Left ventricle myocardium inferior (tissue), 1 donor: Measurements from ENCODE around the gene NBPF1. TPM values are rescaled to one million over a fixed set of nuclear protein-coding genes. Genes with fewer than 3 reads are reported as not detected.
"Not testable (repeated sequence)": the region's sequence is repeated elsewhere in the genome, so short reads cannot be mapped to it uniquely, and the experiment has no call there.

Experiments used
- DNase-seq: peaks from one replicate; pipeline ENCODE4 v3.0.0-alpha.2; 2020
- H3K27ac ChIP-seq: fragments of 200-600 bp; replicated peaks from 2 replicates; pipeline ENCODE4 v1.8.0; 2021
- H3K27me3 ChIP-seq: fragments of 200-600 bp; 2 replicates; pipeline ENCODE4 v1.8.0; 2021; ENCODE audit warnings: low read depth
- H3K36me3 ChIP-seq: fragments of 200-600 bp; 2 replicates; pipeline ENCODE4 v1.8.0; 2021
- H3K4me1 ChIP-seq: fragments of 200-600 bp; 2 replicates; pipeline ENCODE4 v1.8.0; 2021
- H3K4me3 ChIP-seq: fragments of 200-600 bp; 2 replicates; pipeline ENCODE4 v1.8.0; 2021; ENCODE audit warnings: mild to moderate bottlenecking, moderate library complexity
- H3K9me3 ChIP-seq: fragments of 200-600 bp; replicated peaks from 2 replicates; pipeline ENCODE4 v1.8.0; 2021
- CTCF ChIP-seq: fragments of 200-600 bp; IDR thresholded peaks from 2 replicates; pipeline ENCODE4 v1.8.0; 2021; ENCODE audit warnings: antibody characterized with exemption, mild to moderate bottlenecking, borderline replicate concordance
- intact Hi-C: fragments of 100-400 bp; cut with micrococcal nuclease; formaldehyde crosslinking; loops from one replicate; pipeline ENCODE4 v1.11.0; 2022
- total RNA-seq: library from RNA; stranded (reverse); fragmentation: NEBNext Ultra II Directional; extraction: Animal tissue kit (Norgen Biotek cat#: 25700); gene quantifications from one replicate; pipeline ENCODE4 v1.2.1, GENCODE V29; 2021
- donor health status: DM: no; HTN: yes; CAD: no; lungs with severe emphysema.

The NBPF1 gene
- total RNA-seq, 1 donor from 2014 or later: 9.7 TPM

DNA sequence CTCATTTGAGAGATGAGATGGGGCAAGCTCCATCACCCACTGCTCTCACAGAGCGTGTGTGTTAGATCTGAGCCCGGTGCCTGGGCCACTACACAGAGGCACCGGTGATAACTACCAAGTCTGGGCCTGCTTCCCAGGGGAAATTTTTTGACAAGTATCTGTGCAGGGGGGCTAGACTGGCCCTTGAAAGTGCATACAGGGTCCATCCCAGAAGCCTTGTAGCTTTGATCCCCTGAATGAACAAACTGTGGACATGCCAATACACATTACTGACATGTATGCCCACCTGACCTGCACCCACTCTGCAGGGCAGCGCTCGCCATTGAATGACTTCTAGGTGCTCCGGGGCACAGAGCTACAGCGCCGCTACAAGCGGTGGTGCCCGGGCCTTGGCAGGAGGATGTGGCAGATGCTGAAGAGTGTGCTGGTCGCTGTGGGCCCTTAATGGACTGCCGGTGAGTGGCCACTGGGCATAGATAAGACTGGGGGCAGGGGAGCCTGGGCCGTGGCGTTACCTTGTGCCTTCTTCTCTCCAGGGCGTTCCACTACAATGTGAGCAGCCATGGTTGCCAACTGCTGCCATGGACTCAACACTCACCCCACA, 32.8 kb upstream of the NBPF1 start:
- peak; percentile 13 for DNase-seq
- H3K36me3 ChIP-seq, H3K27ac ChIP-seq, H3K9me3 ChIP-seq, intact Hi-C loops, H3K4me3 ChIP-seq: not testable (repeated sequence)
- Histone ChIP-seq H3K4me1 (peaks cover 41% of the 10 kb centered on the region), H3K27me3 (peaks cover 18% of the 10 kb centered on the region)

DNA sequence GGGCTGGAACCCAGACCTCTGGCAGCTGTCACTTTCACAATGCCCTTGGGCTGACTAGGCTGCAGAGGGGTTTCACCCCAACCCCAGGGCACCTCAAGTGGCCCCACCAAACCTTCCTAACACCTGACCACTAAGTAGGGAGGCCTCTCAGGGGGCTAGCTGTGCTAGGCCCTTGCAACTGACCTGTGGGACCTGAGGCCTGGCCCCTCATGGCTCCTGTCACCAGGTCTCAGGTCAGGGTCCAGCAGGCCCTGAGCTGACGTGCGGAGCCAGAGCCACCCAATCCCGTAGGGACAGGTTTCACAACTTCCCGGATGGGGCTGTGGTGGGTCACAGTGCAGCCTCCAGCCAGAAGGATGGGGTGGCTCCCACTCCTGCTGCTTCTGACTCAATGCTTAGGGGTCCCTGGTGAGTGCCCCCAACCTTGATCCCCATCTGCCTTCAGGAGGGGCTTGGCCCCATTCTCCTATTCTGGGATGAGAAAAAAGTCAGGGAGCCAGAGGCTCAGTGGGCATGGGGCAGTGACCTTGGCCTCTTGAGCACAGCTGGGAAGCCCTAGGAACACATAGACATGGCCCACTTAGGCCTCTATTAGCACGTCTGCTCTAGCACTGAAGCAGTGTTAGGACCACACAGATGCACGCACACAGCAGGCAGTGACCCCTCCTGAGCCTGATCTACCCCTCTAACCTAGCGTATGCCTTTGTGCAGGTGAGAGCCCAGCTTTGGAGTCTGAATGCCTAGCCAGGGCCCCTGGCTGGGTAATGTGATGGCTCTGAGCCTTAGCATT, 32.1 kb upstream of the NBPF1 start:
- peak; percentile 21 for DNase-seq
- intact Hi-C loops, H3K9me3 ChIP-seq, H3K36me3 ChIP-seq: not testable (repeated sequence)
- H3K4me1 ChIP-seq: peaks cover 41% of the 10 kb centered on the region
- H3K27me3 ChIP-seq: peaks cover 18% of the 10 kb centered on the region
- H3K4me3 ChIP-seq: peak overlapping the region; percentile 74
- peak overlapping the region; percentile 85 for H3K27ac ChIP-seq

GRCh38 chr1:16644482-16645270, 31.3 kb upstream of the NBPF1 start:
- peaks cover 41% of the 10 kb centered on the region for H3K4me1 ChIP-seq
- H3K36me3 ChIP-seq, H3K9me3 ChIP-seq, intact Hi-C loops: not testable (repeated sequence)
- DNase-seq: peak; percentile 99
- H3K27ac ChIP-seq: peak overlapping the region; percentile 85
- H3K27me3 ChIP-seq: peaks cover 17% of the 10 kb centered on the region
- peak overlapping the region; percentile 74 for H3K4me3 ChIP-seq
- TF ChIP-seq CTCF: peak; percentile 75

- H3K4me3 ChIP-seq: peak overlapping the region; percentile 74
- intact Hi-C loops: no loop called here
- peaks cover 12% of the 10 kb centered on the region for H3K27me3 ChIP-seq
- no peak for DNase-seq
- TF ChIP-seq CTCF: no peak
- no peaks in the 10 kb centered on the region for H3K36me3 ChIP-seq
- H3K4me1 ChIP-seq: peaks cover 41% of the 10 kb centered on the region
- no peaks in the 10 kb centered on the region for H3K9me3 ChIP-seq
- peak overlapping the region; percentile 85 for H3K27ac ChIP-seq
These were observed 30.8 kb upstream of the NBPF1 start for GRCh38 chr1:16644193-16644481.

DNA sequence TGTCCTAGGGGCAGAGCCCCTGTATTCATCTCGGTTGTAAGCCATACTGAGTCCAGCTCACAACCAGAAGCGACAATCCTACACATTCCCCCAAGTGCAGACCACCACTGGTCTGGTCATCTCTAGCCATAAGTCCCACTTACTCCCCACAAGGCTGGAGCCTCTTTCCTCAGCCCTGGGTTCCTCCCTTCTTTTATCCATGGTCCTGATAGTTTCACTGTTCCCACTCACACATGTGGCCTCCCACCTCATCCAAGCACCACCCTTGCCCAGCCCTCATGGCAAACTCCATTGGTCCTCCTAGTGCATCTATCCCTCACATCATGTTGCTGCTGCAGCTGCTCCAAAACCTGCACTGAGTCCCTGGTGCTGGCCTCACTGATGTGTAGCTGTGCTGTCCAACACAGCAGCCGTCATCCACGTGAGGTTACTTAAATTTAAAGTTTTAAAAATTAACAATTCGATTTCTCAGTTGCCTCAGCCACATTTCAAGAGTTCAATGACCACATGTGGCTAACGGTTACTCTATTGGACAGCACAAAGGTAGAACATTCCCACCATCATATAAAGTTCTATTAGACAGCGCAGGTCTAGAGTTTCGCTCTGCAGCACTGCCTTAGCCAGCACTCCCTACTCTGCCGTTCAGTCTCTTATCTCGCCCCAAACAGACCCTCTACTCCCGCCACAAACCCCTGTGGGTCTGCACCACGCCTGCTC, 30.3 kb upstream of the NBPF1 start:
- H3K36me3 ChIP-seq, intact Hi-C loops, H3K27me3 ChIP-seq, H3K9me3 ChIP-seq: not testable (repeated sequence)
- peak; percentile 15 for DNase-seq
- Histone ChIP-seq H3K4me1 (peaks cover 41% of the 10 kb centered on the region), H3K27ac (peak overlapping the region; percentile 85), H3K4me3 (peak overlapping the region; percentile 74)

GRCh38 chr1:16643001-16643411, 29.6 kb upstream of the NBPF1 start:
- peak; percentile 14 for DNase-seq
- Histone ChIP-seq H3K4me3 (peak overlapping the region; percentile 74), H3K4me1 (peaks cover 41% of the 10 kb centered on the region)
- H3K36me3 ChIP-seq, H3K9me3 ChIP-seq, H3K27ac ChIP-seq, intact Hi-C loops, H3K27me3 ChIP-seq: not testable (repeated sequence)

DNA sequence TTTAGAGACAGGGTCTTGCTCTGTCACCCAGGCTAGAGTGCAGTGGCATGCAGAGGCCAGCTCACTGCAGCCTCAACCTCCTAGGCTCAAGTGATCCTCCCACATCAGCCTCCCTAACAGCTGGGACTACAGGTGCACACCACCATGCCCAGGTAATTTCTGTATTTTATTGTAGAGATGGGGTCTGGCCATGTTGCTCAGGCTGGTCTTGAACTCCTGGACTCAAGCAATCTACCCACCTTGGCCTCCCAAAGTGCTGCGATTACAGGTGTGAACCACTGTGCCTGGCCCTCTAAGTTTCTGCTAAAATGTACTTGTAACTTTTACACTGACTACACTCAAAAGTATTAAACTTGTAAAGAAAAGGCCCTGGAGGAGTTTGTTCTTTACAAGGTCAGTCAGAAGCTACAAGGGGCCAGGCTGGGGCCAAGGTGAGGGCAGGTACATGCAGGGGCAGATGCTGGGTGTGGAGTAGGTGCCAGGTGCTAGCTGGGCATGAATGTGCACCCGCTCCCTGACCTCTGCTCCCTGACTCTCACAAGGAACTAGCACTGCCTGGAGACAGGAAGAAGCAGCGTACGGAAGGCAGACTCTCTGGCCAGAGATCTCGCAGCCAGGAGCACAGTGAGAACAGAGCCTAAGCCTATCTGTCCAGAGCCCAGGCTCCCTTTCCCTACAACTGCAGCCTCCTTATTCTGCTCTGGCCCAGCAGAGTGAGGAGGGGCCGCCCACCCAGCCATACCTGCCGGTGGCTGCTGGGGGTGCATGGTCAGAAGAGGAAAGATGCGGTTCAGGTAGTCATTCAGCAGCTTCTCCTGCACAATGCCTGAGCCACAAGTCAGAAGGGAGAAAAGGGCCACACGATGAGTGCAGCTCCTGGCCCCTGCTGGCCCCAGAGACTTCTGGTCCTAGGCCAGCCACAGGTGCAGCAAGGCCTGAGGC, 28.9 kb upstream of the NBPF1 start:
- peak; percentile 12 for DNase-seq
- H3K4me1 ChIP-seq: peaks cover 41% of the 10 kb centered on the region
- intact Hi-C loops, H3K27ac ChIP-seq, H3K27me3 ChIP-seq, H3K9me3 ChIP-seq, H3K36me3 ChIP-seq: not testable (repeated sequence)
- peak overlapping the region; percentile 74 for H3K4me3 ChIP-seq

GRCh38 chr1:16641159-16641975, 28.0 kb upstream of the NBPF1 start:
- H3K27me3 ChIP-seq, intact Hi-C loops, H3K36me3 ChIP-seq, H3K4me3 ChIP-seq, DNase-seq, H3K27ac ChIP-seq, H3K9me3 ChIP-seq: not testable (repeated sequence)
- peaks cover 41% of the 10 kb centered on the region for H3K4me1 ChIP-seq

DNA sequence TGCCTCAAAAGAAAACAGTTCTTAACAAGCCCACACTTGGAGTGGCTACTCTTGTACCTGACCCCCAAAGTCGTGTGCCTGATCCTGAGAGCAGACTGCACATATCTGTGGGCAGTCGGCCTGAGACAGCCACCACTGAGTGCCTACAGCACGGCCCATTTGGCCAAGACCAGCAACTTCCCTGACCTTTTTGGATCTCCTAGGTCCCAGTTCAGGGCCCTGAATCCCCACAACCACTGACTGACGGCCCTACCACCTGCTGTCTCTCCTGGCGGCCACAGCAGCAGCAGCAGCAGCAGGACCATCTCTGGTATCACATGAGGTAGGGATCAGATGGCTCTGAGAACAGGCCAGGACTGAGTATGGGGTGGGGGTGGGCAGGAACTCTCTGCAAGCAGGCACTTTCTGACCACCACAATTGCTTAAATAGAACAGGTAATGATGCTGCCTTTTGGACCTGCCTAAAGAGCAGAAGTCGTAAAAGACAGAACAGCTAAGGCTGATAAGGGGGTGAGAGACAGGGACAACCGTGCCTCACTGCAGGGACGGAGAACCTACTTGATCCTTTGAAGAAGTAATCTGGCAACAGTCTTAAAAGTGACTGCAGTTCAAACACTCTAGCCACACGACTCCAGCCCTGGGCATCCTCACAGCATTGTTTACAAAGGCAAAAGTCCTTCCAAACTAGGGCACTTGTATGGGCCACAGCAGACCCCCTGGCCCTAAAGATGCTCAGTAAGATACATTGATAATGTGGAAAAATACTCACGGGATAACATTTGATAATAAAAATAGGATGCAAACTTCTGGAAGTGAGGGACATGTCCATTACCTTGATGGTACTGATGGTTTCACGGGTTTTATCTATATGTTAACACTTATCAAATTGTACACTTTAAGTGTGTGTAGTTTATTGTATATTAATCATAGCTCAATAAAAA, 26.0 kb upstream of the NBPF1 start:
- intact Hi-C loops, H3K9me3 ChIP-seq, H3K27ac ChIP-seq, H3K27me3 ChIP-seq, H3K36me3 ChIP-seq, H3K4me3 ChIP-seq: not testable (repeated sequence)
- H3K4me1 ChIP-seq: peaks cover 27% of the 10 kb centered on the region
- DNase-seq: peak; percentile 12
